DND-41 (cell line): ENCODE results near the gene ARL2BP.

ENCODE experiments used
- EZH2 ChIP-seq: IDR thresholded peaks from 3 replicates; pipeline ENCODE4 v1.6.1; 2012; ENCODE audit warnings: borderline replicate concordance, low read depth, mild to moderate bottlenecking, moderate library complexity, low read length, inconsistent platforms; ENCODE audit not compliant: severe bottlenecking
- TF ChIP-seq, protein P1 (sequence below): IDR thresholded peaks from 2 replicates; pipeline ENCODE4 v1.5.1; 2012; ENCODE audit warnings: borderline replicate concordance, low read length, moderate library complexity, mild to moderate bottlenecking; ENCODE audit not compliant: poor library complexity, severe bottlenecking; ENCODE audit errors: extremely low read depth

DNA sequence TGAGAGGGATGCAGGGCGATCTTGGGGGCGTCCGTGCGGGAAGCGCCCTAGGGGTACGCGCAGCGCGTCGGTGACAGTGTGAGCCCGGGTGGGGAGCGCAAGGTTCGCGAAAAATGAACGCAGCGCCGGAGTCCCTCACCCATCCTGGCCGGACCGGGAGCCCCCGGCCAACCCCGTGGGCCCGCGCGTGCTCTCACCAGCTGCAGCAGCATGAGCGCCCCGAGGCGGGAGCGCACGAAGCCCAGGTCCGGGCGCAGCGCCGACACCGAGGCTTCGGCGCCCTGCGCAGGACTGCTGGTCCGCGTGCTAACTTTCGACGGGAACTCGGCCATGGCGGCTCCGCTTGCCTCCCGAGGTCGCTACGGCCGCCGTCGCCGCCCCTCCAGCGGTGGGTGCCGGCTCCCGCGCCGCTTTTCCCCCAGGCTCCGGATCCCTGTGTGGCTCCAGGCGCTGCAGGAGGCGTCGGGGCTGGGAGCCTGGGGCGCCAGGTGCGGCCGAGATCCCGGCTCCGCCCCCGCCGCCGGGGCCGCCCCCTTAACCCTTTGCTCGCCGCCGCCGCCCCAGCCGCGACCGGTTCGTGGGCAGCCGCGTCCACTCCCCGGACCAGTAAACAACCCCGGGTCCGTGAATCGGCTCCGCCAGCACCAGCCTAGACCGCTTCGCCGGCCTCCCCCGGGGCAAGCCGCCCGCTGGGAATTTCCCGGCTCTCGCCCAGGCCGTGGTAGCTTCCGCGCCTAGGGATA is 39.3 kb downstream of the ARL2BP start, which contains the start of gene PLLP:
- TF ChIP-seq, protein P1, sequence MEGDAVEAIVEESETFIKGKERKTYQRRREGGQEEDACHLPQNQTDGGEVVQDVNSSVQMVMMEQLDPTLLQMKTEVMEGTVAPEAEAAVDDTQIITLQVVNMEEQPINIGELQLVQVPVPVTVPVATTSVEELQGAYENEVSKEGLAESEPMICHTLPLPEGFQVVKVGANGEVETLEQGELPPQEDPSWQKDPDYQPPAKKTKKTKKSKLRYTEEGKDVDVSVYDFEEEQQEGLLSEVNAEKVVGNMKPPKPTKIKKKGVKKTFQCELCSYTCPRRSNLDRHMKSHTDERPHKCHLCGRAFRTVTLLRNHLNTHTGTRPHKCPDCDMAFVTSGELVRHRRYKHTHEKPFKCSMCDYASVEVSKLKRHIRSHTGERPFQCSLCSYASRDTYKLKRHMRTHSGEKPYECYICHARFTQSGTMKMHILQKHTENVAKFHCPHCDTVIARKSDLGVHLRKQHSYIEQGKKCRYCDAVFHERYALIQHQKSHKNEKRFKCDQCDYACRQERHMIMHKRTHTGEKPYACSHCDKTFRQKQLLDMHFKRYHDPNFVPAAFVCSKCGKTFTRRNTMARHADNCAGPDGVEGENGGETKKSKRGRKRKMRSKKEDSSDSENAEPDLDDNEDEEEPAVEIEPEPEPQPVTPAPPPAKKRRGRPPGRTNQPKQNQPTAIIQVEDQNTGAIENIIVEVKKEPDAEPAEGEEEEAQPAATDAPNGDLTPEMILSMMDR, result no peak
- no peak for TF ChIP-seq EZH2
